Heart left ventricle (tissue), 16 donors: ENCODE results near the gene KLRC1. TPM values are rescaled to one million over a fixed set of nuclear protein-coding genes. Genes with fewer than 3 reads are reported as not detected.

Experiments used
- ATAC-seq, 4 donors: fragments of 200-7000 bp; cut with Tn5 transposase; one replicate each; pipeline ENCODE4 v1.9.1; 2020 to 2022; ENCODE audit warnings: moderate library complexity in 4 of 4, mild to moderate bottlenecking in 3 of 4, moderate number of reproducible peaks in 1 of 4
- DNase-seq, 5 donors: peaks; one replicate each; pipeline ENCODE4 v3.0.0-alpha.2; 2020
- H3K27ac ChIP-seq, 12 donors: fragments of 200-600 bp; sonication (generic) in 4 of 12; one replicate each; pipeline versions ENCODE4 v1.5.0 to v1.8.0; 2016 to 2022; ENCODE audit warnings: mild to moderate bottlenecking in 2 of 12
- H3K27me3 ChIP-seq, 9 donors: fragments of 200-600 bp; sonication (generic) in 2 of 9; one replicate each; pipeline versions ENCODE4 v1.5.1 to v1.8.0; 2016 to 2022; ENCODE audit warnings: mild to moderate bottlenecking in 3 of 9
- H3K36me3 ChIP-seq, 9 donors: fragments of 200-600 bp; sonication (generic) in 2 of 9; one replicate each; pipeline versions ENCODE4 v1.5.0 to v1.8.0; 2018 to 2022; ENCODE audit warnings: mild to moderate bottlenecking in 2 of 9
- H3K4me1 ChIP-seq, 12 donors: fragments of 200-600 bp; sonication (generic) in 4 of 12; one replicate each; pipeline versions ENCODE4 v1.5.0 to v1.8.0; 2016 to 2022; ENCODE audit warnings: mild to moderate bottlenecking in 3 of 12
- H3K4me3 ChIP-seq, 12 donors: fragments of 200-600 bp; sonication (generic) in 4 of 12; one replicate each; pipeline versions ENCODE4 v1.5.0 to v1.8.0; 2017 to 2022; ENCODE audit warnings: mild to moderate bottlenecking in 9 of 12, moderate library complexity in 4 of 12
- H3K9me3 ChIP-seq, 12 donors: fragments of 200-600 bp; sonication (generic) in 4 of 12; one replicate each; pipeline versions ENCODE4 v1.5.0 to v1.8.0; 2016 to 2022; ENCODE audit warnings: mild to moderate bottlenecking in 1 of 12
- POLR2A ChIP-seq, 2 donors: fragments of 450-650 bp; IDR thresholded peaks; one replicate each; pipeline ENCODE4 v1.6.1; 2017; ENCODE audit warnings: antibody characterized with exemption in 2 of 2, mild to moderate bottlenecking in 2 of 2, moderate library complexity in 2 of 2
- WGBS, 4 donors: extraction: QIAGEN DNeasy Blood & Tissue Kit in 2 of 4; methylation state at CpG; one replicate each; pipeline versions ENCODE4 v1.1.5 to v1.1.7; 2013 to 2018; 5-methylcytosine and 5-hydroxymethylcytosine counted together
- intact Hi-C, 10 donors: fragments of 100-400 bp; cut with DNase I; formaldehyde crosslinking; loops; one replicate each; pipeline versions ENCODE4 v1.11.1 to v1.14.2; 2022
- polyA plus RNA-seq, 2 donors: library from polyadenylated mRNA; stranded (reverse); fragments of 200-250 nt; gene quantifications; one replicate each; pipeline ENCODE4 v1.2.3, GENCODE V29; 2013
- total RNA-seq, 9 donors: library from RNA; depleted of rRNA in 2 of 9; stranded (reverse); fragments of >200 nt in 2 of 9; fragmentation: NEBNext Ultra II Directional in 3 of 9; extraction: Animal tissue kit (Norgen Biotek cat#: 25700) in 3 of 9; gene quantifications; one replicate each; pipeline versions ENCODE4 v1.1.0 to v1.2.4, GENCODE V29; 2016 to 2023
- TF ChIP-seq, protein P1 (sequence below), 12 donors: fragments of 200-600 bp; sonication (generic) in 4 of 12; IDR thresholded peaks; one replicate each; pipeline versions ENCODE4 v1.5.0 to v1.8.0; 2018 to 2022; ENCODE audit warnings: antibody characterized with exemption in 12 of 12, mild to moderate bottlenecking in 5 of 12
- donor health status: ischemic (EF 13 %, LVEDD 7.1; RV severe dilation, severe dysfunction).
- donor health status: healthy with polysubstance abuse.
- donor health status: DM: no; HTN: yes; CAD: no.
- donor health status: DM: no; HTN: no; CAD: no.
- donor health status: ischemic (EF 25% LVEDD 6.9; RV normal size, moderate dysfunction).
- donor health status: ischemic (EF 25% LVEDD 5.7; RV mildly dilated, moderate dysfunction).
- donor health status: healthy.
- donor health status: DM: yes; HTN: yes; CAD: no.
- donor health status: ischemic (EF 35%, LVEDD 5.7; RV mildly dilated, moderate dysfunction).
- donor health status: nonischemic (EF 11% LVEDD 7.7; RV severe dilation, severe dysfunction).
- donor health status: DM: yes; HTN: yes; CAD: no.
- donor health status: PGD.
- donor health status: ischemic (EF 29% LVEDD 5.4; RV normal size, mild dysfunction).
- donor health status: nonischemic (EF 23%, LVEDD 6.1; RV moderate dilation, normal function).

The KLRC1 gene
- total and polyA plus RNA-seq, 11 donors: 0.10 to 1.2 (median 0.32) TPM; not detected in 6

DNA sequence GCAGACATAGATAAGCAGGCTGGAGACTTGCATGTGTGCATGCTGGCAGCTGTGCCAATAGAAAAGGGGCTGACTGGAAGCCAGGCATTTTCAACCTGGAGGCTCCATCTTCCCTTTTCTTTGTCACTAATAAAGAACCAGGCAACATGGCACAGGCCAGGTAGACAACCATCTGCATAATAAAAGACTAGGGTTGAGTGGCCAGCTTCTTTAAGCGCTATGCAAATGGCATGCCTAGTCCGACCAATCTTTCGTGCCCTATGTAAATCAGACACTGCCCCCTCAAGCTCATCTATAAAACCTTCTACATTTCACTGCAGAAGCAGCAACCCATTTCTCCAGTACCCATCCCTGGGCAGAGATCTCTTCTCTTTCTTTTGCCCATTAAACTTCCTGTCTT, 4.6 kb upstream of the KLRC1 start:
- no peak for ATAC-seq
- Histone ChIP-seq H3K4me3 (no peak overlapping the region), H3K36me3 (no peaks in the 10 kb centered on the region), H3K9me3 (peaks cover 0 to 33% (median 23%) of the 10 kb centered on the region in 12 donors), H3K27ac (no peak overlapping the region), H3K4me1 (no peaks in the 10 kb centered on the region), H3K27me3 (no peaks in the 10 kb centered on the region)
- 86 to 92% (median 90%) methylated on average over 3 of the region's 3 CpGs for WGBS, 4 donors
- intact Hi-C loops: no loop called here
- no peak for DNase-seq
- no peak for TF ChIP-seq POLR2A (IDR thresholded peaks at IDR 0.05)
- TF ChIP-seq, protein P1, sequence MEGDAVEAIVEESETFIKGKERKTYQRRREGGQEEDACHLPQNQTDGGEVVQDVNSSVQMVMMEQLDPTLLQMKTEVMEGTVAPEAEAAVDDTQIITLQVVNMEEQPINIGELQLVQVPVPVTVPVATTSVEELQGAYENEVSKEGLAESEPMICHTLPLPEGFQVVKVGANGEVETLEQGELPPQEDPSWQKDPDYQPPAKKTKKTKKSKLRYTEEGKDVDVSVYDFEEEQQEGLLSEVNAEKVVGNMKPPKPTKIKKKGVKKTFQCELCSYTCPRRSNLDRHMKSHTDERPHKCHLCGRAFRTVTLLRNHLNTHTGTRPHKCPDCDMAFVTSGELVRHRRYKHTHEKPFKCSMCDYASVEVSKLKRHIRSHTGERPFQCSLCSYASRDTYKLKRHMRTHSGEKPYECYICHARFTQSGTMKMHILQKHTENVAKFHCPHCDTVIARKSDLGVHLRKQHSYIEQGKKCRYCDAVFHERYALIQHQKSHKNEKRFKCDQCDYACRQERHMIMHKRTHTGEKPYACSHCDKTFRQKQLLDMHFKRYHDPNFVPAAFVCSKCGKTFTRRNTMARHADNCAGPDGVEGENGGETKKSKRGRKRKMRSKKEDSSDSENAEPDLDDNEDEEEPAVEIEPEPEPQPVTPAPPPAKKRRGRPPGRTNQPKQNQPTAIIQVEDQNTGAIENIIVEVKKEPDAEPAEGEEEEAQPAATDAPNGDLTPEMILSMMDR (IDR thresholded peaks at IDR 0.05): no peak

DNA sequence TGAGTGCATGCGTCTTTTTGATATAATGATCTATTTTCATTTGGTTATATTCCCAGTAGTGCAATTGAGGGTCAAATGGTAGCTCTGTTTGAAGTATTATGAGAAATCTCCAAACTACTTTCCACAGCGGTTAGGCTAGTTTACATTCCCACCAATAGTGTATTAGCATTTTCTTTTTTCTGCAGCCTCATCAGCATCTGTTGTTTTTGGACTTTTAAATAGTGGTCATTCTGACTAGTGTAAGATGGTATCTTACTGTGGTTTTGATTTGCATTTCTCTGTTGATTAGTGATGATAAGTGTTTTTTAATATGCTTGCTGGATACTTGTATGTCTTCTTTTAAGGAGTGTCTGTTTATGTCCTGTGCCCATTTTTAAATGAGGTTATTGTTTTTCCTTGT, 3.7 kb upstream of the KLRC1 start:
- intact Hi-C loops: no loop called here
- no peak for DNase-seq
- Histone ChIP-seq H3K27ac (no peak overlapping the region), H3K9me3 (peaks cover 0 to 33% (median 23%) of the 10 kb centered on the region in 12 donors), H3K4me3 (no peak overlapping the region), H3K4me1 (no peaks in the 10 kb centered on the region), H3K27me3 (no peaks in the 10 kb centered on the region), H3K36me3 (no peaks in the 10 kb centered on the region)
- TF ChIP-seq, protein P1 (IDR thresholded peaks at IDR 0.05): no peak
- TF ChIP-seq POLR2A (IDR thresholded peaks at IDR 0.05): no peak
- 86 to 92% (median 90%) methylated on average over 2 of the region's 2 CpGs for WGBS, 4 donors
- no peak for ATAC-seq

DNA sequence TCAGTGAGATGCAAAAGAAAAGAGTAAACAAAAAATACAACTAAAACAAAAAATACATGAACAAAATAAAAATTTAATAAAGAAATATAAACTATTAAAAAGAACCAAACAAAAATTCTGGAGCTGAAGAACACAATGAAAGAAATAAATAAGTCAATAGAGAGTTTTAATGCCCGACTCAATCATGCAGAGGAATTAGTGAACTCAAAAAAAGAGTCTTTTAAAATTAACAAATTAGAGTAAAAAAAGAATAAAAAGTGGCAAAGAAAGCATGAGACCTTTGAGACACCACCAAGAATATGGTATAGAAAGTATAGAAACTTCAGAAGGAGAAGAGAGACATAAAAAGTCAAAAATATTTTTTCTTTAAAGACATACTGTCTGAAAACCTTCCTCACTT, 2.6 kb upstream of the KLRC1 start:
- ATAC-seq (no peak), DNase-seq (no peak)
- no peaks in the 10 kb centered on the region for H3K27me3 ChIP-seq
- H3K4me1 ChIP-seq: no peaks in the 10 kb centered on the region
- peaks cover 0 to 33% (median 23%) of the 10 kb centered on the region in 12 donors for H3K9me3 ChIP-seq
- H3K27ac ChIP-seq: no peak overlapping the region
- no peak overlapping the region for H3K4me3 ChIP-seq
- TF ChIP-seq POLR2A (IDR thresholded peaks at IDR 0.05): no peak
- TF ChIP-seq, protein P1 (IDR thresholded peaks at IDR 0.05): no peak
- WGBS, 4 donors: 75 to 89% (median 81%) methylated on average over 1 of the region's 1 CpG
- intact Hi-C loops: no loop called here
- H3K36me3 ChIP-seq: no peaks in the 10 kb centered on the region

DNA sequence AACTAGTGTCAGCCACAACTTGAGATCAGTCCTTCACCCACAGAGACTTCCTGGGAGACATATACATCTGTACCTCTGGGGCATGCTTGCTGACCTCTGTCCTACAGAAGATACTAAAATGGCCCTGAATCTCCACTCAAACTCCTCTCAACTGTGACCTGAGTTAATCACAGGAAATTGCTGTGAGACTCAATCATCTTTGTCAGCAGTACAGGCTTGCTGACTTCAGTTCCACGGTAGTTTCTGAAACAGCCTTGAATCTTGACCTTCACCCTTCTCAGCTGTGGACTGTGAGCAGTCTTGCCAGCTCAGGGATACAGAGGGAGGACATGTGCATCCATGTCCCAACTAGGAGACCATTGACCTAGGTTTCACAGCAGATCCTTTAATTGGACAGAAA, 1.4 kb upstream of the KLRC1 start:
- TF ChIP-seq, protein P1 (IDR thresholded peaks at IDR 0.05): no peak
- no peak for TF ChIP-seq POLR2A (IDR thresholded peaks at IDR 0.05)
- H3K4me3 ChIP-seq: no peak overlapping the region
- H3K4me1 ChIP-seq: no peaks in the 10 kb centered on the region
- ATAC-seq (no peak), DNase-seq (no peak)
- no peaks in the 10 kb centered on the region for H3K27me3 ChIP-seq
- H3K36me3 ChIP-seq: no peaks in the 10 kb centered on the region
- WGBS, 4 donors: 67 to 80% (median 70%) methylated on average over 1 of the region's 1 CpG
- H3K27ac ChIP-seq: no peak overlapping the region
- intact Hi-C loops: no loop called here
- H3K9me3 ChIP-seq: peaks cover 0 to 33% (median 23%) of the 10 kb centered on the region in 12 donors
